Testis (tissue), 2 donors: ENCODE measurements around the gene TK2.

Experiments used
- CTCF ChIP-seq, 3 experiments: fragments of 450-650 bp in 2 of 3; fragments of 200-600 bp in 1 of 3; sonication (generic) in 1 of 3; IDR thresholded peaks; one replicate each; pipeline ENCODE4 v1.5.1; 2016 to 2019; ENCODE audit warnings: antibody characterized with exemption in 3 of 3, mild to moderate bottlenecking in 2 of 3, moderate library complexity in 1 of 3
- POLR2A ChIP-seq: fragments of 450-650 bp; IDR thresholded peaks from one replicate; pipeline ENCODE4 v1.6.1; 2017; ENCODE audit warnings: antibody characterized with exemption, mild to moderate bottlenecking, moderate library complexity

GRCh38 chr16:66474750-66475199 lies 75.1 kb downstream of the TK2 start:
- TF ChIP-seq CTCF (IDR thresholded peaks at IDR 0.05): no peak
- no peak for TF ChIP-seq POLR2A
